PC-3 (cell line): ENCODE data around the gene KRT3. TPM values are rescaled to one million over a fixed set of nuclear protein-coding genes. Genes with fewer than 3 reads are reported as not detected.

Experiments used
- ATAC-seq: fragments of 200-7000 bp; cut with Tn5 transposase; 2 replicates; pipeline ENCODE4 v1.9.1; 2020; ENCODE audit warnings: mild to moderate bottlenecking, moderate library complexity
- BruUV-seq: library from RNA; stranded (reverse); fragments of 400-500 nt; replicated peaks from 2 replicates; lab custom pipeline; 2021; lab: Mats Ljungman, UMichigan
- CTCF ChIA-PET: fragments of 300-600 bp; sonication (Branson Sonifier 250); formaldehyde crosslinking; loops from one replicate; lab custom pipeline; 2022; ENCODE audit warnings: antibody characterized with exemption; lab: Charles Lee
- POLR2A ChIA-PET: fragments of 300-600 bp; sonication (Branson Sonifier 250); formaldehyde crosslinking; loops from one replicate; lab custom pipeline; 2022; ENCODE audit warnings: antibody characterized with exemption; ENCODE audit not compliant: unreplicated experiment; lab: Charles Lee
- DNase-seq: peaks from one replicate; pipeline ENCODE4 v3.0.0-alpha.2; 2015
- H2AFZ ChIP-seq: fragments of 300-600 bp; sonication (generic); 2 replicates; pipeline ENCODE4 v1.6.0; 2016; ENCODE audit warnings: antibody characterized with exemption, low read length
- H3F3A ChIP-seq: fragments of 300-600 bp; sonication (generic); one replicate; pipeline ENCODE4 v1.6.0; 2017; ENCODE audit warnings: antibody characterized with exemption, low read length, control low read depth, mild to moderate bottlenecking; ENCODE audit not compliant: unreplicated experiment
- H3K27ac ChIP-seq: fragments of 300-600 bp; sonication (generic); 2 replicates; pipeline ENCODE4 v1.5.1; 2016; ENCODE audit warnings: mild to moderate bottlenecking, low read length
- H3K27me3 ChIP-seq: fragments of 300-600 bp; sonication (generic); 2 replicates; pipeline ENCODE4 v1.6.1; 2016; ENCODE audit warnings: low read length, mixed read lengths
- H3K36me3 ChIP-seq: fragments of 300-600 bp; sonication (generic); 2 replicates; pipeline ENCODE4 v1.6.1; 2016; ENCODE audit warnings: low read depth, mixed run types, low read length, mixed read lengths
- H3K4me1 ChIP-seq: fragments of 300-600 bp; sonication (generic); 2 replicates; pipeline ENCODE4 v1.5.1; 2016; ENCODE audit warnings: low read length; ENCODE audit not compliant: insufficient read depth
- H3K4me2 ChIP-seq: fragments of 300-600 bp; sonication (generic); 2 replicates; pipeline ENCODE4 v1.6.0; 2016; ENCODE audit warnings: low read length
- H3K4me3 ChIP-seq: fragments of 300-600 bp; sonication (generic); 2 replicates; pipeline ENCODE4 v1.5.1; 2016; ENCODE audit warnings: mild to moderate bottlenecking, low read length, mixed read lengths
- H3K79me2 ChIP-seq: fragments of 300-600 bp; sonication (generic); 2 replicates; pipeline ENCODE4 v1.6.1; 2017; ENCODE audit warnings: low read length, mixed read lengths
- H3K9ac ChIP-seq: fragments of 300-600 bp; sonication (generic); 2 replicates; pipeline ENCODE4 v1.6.0; 2016; ENCODE audit warnings: mild to moderate bottlenecking, low read length
- H3K9me2 ChIP-seq: fragments of 300-600 bp; sonication (generic); replicated peaks from 2 replicates; pipeline ENCODE4 v1.6.1; 2016; ENCODE audit warnings: mixed run types, low read length, mixed read lengths
- H3K9me3 ChIP-seq: fragments of 300-600 bp; sonication (generic); 2 replicates; pipeline ENCODE4 v1.6.1; 2016; ENCODE audit warnings: low read length, mixed read lengths
- H4K20me1 ChIP-seq: fragments of 300-600 bp; sonication (generic); 2 replicates; pipeline ENCODE4 v1.6.1; 2016; ENCODE audit warnings: low read length, mixed read lengths
- CTCF ChIP-seq: fragments of 300-600 bp; sonication (generic); conservative IDR thresholded peaks from 2 replicates; pipeline ENCODE4 v1.5.1; 2017; ENCODE audit warnings: antibody characterized with exemption, low read depth, mild to moderate bottlenecking, low read length
- EZH2 ChIP-seq: fragments of 300-600 bp; sonication (generic); IDR thresholded peaks from one replicate; pipeline ENCODE4 v1.6.1; 2017; ENCODE audit warnings: antibody characterized with exemption, mild to moderate bottlenecking, low read length; ENCODE audit not compliant: unreplicated experiment
- EZH2phosphoT487 ChIP-seq: fragments of 300-600 bp; sonication (generic); IDR thresholded peaks from 2 replicates; pipeline ENCODE4 v1.6.1; 2018; ENCODE audit warnings: mild to moderate bottlenecking, antibody characterized with exemption, low read length, borderline replicate concordance
- intact Hi-C: fragments of 100-400 bp; cut with micrococcal nuclease; formaldehyde crosslinking; loops from 2 replicates; pipeline ENCODE4 v1.9.0; 2023
- total RNA-seq: library from RNA; depleted of rRNA; stranded (reverse); fragments of >200 nt; gene quantifications from 2 replicates; pipeline ENCODE4 v1.2.3, GENCODE V29; 2014

Gene KRT3
- total RNA-seq, 1 experiment from 2014 or later = 0.33 TPM

GRCh38 chr12:52812073-52812400 lies 16.1 kb upstream of the KRT3 start:
- Histone ChIP-seq H3K9me2 (no peaks in the 10 kb centered on the region), H3K36me3 (no peaks in the 10 kb centered on the region), H3K9me3 (no peaks in the 10 kb centered on the region), H4K20me1 (no peaks in the 10 kb centered on the region), H3F3A (no peaks in the 10 kb centered on the region), H3K4me1 (peaks cover 14% of the 10 kb centered on the region), H3K27me3 (no peaks in the 10 kb centered on the region), H3K9ac (no peak overlapping the region), H3K4me3 (no peak overlapping the region), H3K79me2 (no peaks in the 10 kb centered on the region), H3K4me2 (no peak overlapping the region), H2AFZ (no peak overlapping the region), H3K27ac (no peak overlapping the region)
- DNase-seq (no peak), ATAC-seq (no peak)
- intact Hi-C loops = no loop called here
- no TSS peak for BruUV-seq
- POLR2A ChIA-PET = no interaction called here
- TF ChIP-seq EZH2phosphoT487 = no peak
- no peak for TF ChIP-seq EZH2
- TF ChIP-seq CTCF = no peak
- CTCF ChIA-PET = interaction anchor here (0.6 kb wide), 1 partner anchor 69 kb away, joined by 3 read pairs; no protein-coding TSS in a partner anchor

- no peak overlapping the region for H3K27ac ChIP-seq
- TF ChIP-seq CTCF = no peak
- no peak for TF ChIP-seq EZH2
- no peak for TF ChIP-seq EZH2phosphoT487
These were observed 15.5 kb upstream of the KRT3 start for GRCh38 chr12:52811191-52812072.

GRCh38 chr12:52810554-52810953 lies 14.6 kb upstream of the KRT3 start:
- no TSS peak for BruUV-seq
- CTCF ChIA-PET = no interaction called here

More at GRCh38 chr12:52811191-52812072, 15.5 kb upstream of the KRT3 start:
- Histone ChIP-seq H3K4me3 (no peak overlapping the region), H3K9me2 (no peaks in the 10 kb centered on the region), H3K9me3 (no peaks in the 10 kb centered on the region), H3K36me3 (no peaks in the 10 kb centered on the region), H3K4me1 (peaks cover 14% of the 10 kb centered on the region), H3F3A (no peaks in the 10 kb centered on the region), H3K4me2 (no peak overlapping the region), H4K20me1 (no peaks in the 10 kb centered on the region), H3K79me2 (no peaks in the 10 kb centered on the region), H2AFZ (no peak overlapping the region), H3K9ac (no peak overlapping the region), H3K27me3 (no peaks in the 10 kb centered on the region)
- CTCF ChIA-PET = interaction anchor here (0.6 kb wide), 1 partner anchor 69 kb away, joined by 3 read pairs; no protein-coding TSS in a partner anchor
- intact Hi-C loops = no loop called here
- no TSS peak for BruUV-seq
- POLR2A ChIA-PET = no interaction called here
- no peak for ATAC-seq
- DNase-seq = no peak

More at GRCh38 chr12:52810554-52810953, 14.6 kb upstream of the KRT3 start:
- Histone ChIP-seq H3K27me3 (no peaks in the 10 kb centered on the region), H3K9me3 (no peaks in the 10 kb centered on the region), H3K9ac (no peak overlapping the region), H2AFZ (no peak overlapping the region), H3K36me3 (no peaks in the 10 kb centered on the region), H4K20me1 (no peaks in the 10 kb centered on the region), H3F3A (no peaks in the 10 kb centered on the region), H3K4me3 (no peak overlapping the region), H3K4me2 (no peak overlapping the region), H3K9me2 (no peaks in the 10 kb centered on the region), H3K79me2 (no peaks in the 10 kb centered on the region), H3K4me1 (peaks cover 14% of the 10 kb centered on the region), H3K27ac (no peak overlapping the region)
- POLR2A ChIA-PET = no interaction called here
- TF ChIP-seq EZH2phosphoT487 (no peak), EZH2 (no peak)
- ATAC-seq (no peak), DNase-seq (no peak)
- intact Hi-C loops = no loop called here
